ENCODE measurements around the gene PCBP3.
A peak's percentile ranks its signal among the peaks of the same experiment; 100 is the strongest.

The PCBP3 gene
- long read RNA-seq, partial matches to known transcripts = 2 of 22 reads
- long read RNA-seq, other reads (novel, unspliced or antisense) = 19 of 22 reads

DNA sequence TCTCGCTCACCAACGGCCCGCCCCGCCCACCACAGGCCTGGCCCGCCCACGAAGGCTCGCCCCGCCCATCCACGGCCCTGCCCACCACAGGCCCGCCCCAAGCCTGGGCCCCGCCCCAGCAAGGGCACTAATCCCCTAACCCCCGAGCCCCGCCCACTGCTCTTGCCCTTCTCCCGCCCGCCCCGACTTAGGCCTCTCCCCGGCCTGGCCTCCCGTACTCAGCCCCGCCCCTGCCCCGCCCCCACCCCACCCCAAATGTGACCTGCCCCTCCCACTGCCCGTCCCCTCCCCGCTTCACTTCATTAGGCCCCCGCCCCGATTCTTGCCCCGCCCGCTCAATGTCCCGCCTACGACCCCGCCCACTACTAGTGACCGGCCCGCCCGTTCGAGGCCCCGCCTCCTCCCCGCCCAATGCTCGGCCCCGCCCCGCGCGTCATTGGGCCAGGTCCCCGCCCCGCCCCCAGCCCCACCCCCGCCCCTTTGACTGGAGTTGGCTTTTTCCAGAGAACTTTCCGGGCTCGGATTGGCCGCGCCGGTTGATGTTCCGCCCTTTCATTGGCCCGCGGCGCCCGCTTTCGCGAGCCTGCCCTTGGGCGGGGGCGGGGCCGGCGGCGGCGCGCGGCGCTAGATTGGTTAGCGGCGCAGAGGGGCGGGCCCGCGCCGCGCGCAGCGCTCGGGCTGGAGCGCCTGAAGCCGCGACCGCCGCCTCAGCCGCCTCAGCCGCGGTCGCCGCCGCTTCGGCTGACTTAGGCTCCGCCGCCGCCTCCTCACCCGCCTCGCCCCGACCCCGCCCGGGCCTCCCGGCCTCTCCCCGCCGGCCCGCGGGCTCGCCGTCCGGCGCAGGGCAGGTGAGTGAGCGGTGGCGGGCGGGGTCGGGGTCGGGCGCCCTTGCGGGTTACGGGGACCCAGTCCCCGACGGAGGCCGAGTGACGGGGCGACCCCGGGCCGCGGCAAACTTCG is at the start of gene PCBP3:
TSS of gene PCBP3 (plus strand) at position 705 of the 960 bp plus-strand sequence. CDS start 206,361 bp downstream, outside the sequence.
- TF ChIP-seq, protein P1, sequence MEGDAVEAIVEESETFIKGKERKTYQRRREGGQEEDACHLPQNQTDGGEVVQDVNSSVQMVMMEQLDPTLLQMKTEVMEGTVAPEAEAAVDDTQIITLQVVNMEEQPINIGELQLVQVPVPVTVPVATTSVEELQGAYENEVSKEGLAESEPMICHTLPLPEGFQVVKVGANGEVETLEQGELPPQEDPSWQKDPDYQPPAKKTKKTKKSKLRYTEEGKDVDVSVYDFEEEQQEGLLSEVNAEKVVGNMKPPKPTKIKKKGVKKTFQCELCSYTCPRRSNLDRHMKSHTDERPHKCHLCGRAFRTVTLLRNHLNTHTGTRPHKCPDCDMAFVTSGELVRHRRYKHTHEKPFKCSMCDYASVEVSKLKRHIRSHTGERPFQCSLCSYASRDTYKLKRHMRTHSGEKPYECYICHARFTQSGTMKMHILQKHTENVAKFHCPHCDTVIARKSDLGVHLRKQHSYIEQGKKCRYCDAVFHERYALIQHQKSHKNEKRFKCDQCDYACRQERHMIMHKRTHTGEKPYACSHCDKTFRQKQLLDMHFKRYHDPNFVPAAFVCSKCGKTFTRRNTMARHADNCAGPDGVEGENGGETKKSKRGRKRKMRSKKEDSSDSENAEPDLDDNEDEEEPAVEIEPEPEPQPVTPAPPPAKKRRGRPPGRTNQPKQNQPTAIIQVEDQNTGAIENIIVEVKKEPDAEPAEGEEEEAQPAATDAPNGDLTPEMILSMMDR (IDR thresholded peaks at IDR 0.05; ENCODE audit: insufficient read depth, low read length) = no peak
- TF ChIP-seq, protein P2, sequence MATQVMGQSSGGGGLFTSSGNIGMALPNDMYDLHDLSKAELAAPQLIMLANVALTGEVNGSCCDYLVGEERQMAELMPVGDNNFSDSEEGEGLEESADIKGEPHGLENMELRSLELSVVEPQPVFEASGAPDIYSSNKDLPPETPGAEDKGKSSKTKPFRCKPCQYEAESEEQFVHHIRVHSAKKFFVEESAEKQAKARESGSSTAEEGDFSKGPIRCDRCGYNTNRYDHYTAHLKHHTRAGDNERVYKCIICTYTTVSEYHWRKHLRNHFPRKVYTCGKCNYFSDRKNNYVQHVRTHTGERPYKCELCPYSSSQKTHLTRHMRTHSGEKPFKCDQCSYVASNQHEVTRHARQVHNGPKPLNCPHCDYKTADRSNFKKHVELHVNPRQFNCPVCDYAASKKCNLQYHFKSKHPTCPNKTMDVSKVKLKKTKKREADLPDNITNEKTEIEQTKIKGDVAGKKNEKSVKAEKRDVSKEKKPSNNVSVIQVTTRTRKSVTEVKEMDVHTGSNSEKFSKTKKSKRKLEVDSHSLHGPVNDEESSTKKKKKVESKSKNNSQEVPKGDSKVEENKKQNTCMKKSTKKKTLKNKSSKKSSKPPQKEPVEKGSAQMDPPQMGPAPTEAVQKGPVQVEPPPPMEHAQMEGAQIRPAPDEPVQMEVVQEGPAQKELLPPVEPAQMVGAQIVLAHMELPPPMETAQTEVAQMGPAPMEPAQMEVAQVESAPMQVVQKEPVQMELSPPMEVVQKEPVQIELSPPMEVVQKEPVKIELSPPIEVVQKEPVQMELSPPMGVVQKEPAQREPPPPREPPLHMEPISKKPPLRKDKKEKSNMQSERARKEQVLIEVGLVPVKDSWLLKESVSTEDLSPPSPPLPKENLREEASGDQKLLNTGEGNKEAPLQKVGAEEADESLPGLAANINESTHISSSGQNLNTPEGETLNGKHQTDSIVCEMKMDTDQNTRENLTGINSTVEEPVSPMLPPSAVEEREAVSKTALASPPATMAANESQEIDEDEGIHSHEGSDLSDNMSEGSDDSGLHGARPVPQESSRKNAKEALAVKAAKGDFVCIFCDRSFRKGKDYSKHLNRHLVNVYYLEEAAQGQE (IDR thresholded peaks at IDR 0.05; ENCODE audit: insufficient replicate concordance, low read depth) = no peak
- TF ChIP-seq SPI1 (IDR thresholded peaks at IDR 0.05; ENCODE audit: borderline replicate concordance, low read depth) = no peak
- no peak for TF ChIP-seq POLR2AphosphoS5 (IDR thresholded peaks at IDR 0.05; ENCODE audit: low read depth)
- no peak for TF ChIP-seq GABPA (IDR thresholded peaks at IDR 0.05; ENCODE audit: low read depth)
- DNase-seq (ENCODE audit: low read depth in 1 of 2, low spot score in 1 of 2) = peak; percentile 66 to 92
- Histone ChIP-seq H3K27ac (replicated peaks) (no peak within 1 kb of the TSS), H3K4me3 (replicated peaks; ENCODE audit: insufficient read depth, low read length) (peak within 1 kb of the TSS; percentile 28), H3K27me3 (ENCODE audit: insufficient read depth, poor library complexity, severe bottlenecking) (peaks cover 11% of the 10 kb centered on the region)

DNA sequence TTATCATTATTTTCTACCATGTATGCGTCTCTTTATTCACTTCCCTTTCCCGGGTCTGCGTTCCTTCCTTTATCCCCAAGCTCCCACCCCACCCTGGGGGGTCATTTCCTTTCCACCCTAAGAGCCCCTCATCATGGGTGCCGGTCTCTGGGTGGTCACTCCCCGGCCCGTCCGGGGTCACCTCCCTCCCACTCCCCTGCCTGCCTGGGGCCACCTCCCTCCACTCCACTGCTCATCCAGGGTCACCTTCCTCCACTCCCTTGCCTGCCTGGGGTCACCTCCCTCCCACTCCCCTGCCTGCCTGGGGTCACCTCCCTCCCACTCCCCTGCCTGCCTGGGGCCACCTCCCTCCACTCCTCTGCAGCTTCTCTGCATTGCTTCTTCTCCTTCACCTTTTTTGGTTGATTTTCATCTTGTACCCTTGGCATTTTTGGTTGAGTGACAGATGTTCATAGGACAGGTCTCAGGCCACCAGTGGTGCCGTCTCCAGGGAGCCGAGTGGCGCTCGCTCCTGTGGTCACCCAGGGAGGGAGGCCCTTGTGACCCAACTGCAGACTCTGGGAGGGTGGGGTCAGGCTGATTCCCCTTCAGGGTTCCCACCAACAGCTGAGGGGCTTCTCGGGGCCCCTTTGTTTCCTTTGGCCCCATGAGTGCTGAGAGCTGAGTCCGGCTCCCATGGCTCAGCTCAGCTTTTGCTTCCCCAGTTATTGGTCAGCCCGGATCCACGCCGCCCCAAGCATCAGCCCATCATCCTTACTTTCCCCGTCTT is 48.6 kb upstream of the PCBP3 start:
- no peaks in the 10 kb centered on the region for H3K27me3 ChIP-seq (ENCODE audit: insufficient read depth, poor library complexity, severe bottlenecking)
- H3K27ac ChIP-seq (replicated peaks) = no peak overlapping the region
- no peak for DNase-seq (ENCODE audit: low read depth in 1 of 2, low spot score in 1 of 2)
- H3K4me3 ChIP-seq (replicated peaks; ENCODE audit: insufficient read depth, low read length) = 0 out of 2 replicates have a peak overlapping the region, but pooled peaks have one; percentile 5
- TF ChIP-seq SPI1 (IDR thresholded peaks at IDR 0.05; ENCODE audit: borderline replicate concordance, low read depth) = peak; percentile 22; the same call in 1 of the 2 replicates
- TF ChIP-seq POLR2AphosphoS5 (IDR thresholded peaks at IDR 0.05; ENCODE audit: low read depth) = no peak

DNA sequence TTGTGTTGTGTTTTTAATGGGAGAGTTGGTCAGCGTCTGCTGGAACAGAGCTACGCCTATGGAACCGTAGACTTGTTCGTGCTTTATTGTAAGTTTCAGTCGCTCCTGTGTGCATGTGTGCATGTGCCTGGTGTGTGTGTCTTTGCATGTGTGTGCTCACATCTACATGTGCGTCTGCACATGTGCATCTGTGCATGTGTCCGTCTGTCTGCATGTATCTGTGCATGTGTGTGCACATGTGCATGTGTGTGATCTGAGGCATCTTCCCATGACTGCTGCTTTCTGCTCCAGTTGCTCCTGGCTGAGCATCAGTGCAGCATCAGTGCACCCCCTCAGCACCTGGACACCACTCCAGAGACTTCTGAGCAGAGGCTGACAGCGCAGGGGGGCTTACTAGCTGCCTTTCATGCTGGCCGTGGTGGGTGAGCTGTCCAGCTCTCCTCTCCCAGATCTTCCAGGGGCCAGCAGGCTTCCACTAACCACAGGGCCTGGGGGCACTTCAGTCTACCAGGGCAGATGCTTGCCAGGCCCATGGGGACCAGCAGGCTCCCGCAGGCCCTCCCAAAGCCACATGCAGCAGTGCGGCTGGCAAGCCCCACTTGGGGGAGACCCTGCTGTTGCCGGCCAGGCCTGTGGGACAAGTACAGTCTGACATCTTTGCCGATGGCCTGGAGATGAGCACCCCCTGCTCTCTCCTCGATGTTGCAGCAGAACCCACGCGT is 47.8 kb upstream of the PCBP3 start:
- no peak for DNase-seq (ENCODE audit: low read depth in 1 of 2, low spot score in 1 of 2)
- no peak overlapping the region for H3K27ac ChIP-seq (replicated peaks)
- no peak overlapping the region for H3K4me3 ChIP-seq (replicated peaks; ENCODE audit: insufficient read depth, low read length)
- TF ChIP-seq, protein P1 (IDR thresholded peaks at IDR 0.05; ENCODE audit: insufficient read depth, low read length) = no peak
- no peak for TF ChIP-seq POLR2AphosphoS5 (IDR thresholded peaks at IDR 0.05; ENCODE audit: low read depth)
- TF ChIP-seq, protein P2 (IDR thresholded peaks at IDR 0.05; ENCODE audit: insufficient replicate concordance, low read depth) = no peak
- no peak for TF ChIP-seq SPI1 (IDR thresholded peaks at IDR 0.05; ENCODE audit: borderline replicate concordance, low read depth)
- no peak for TF ChIP-seq GABPA (IDR thresholded peaks at IDR 0.05; ENCODE audit: low read depth)
- H3K27me3 ChIP-seq (ENCODE audit: insufficient read depth, poor library complexity, severe bottlenecking) = no peaks in the 10 kb centered on the region
